Uterus (tissue), 2 donors: Measurements from ENCODE around the gene TIGD3.

Experiments
- CTCF ChIP-seq, 4 experiments: fragments of 200-600 bp in 2 of 4; fragments of 450-650 bp in 2 of 4; sonication (generic) in 2 of 4; IDR thresholded peaks; one replicate each; pipeline ENCODE4 v1.5.1; 2016 to 2019; ENCODE audit warnings: antibody characterized with exemption in 4 of 4, mild to moderate bottlenecking in 2 of 4, moderate library complexity in 1 of 4
- POLR2A ChIP-seq, 2 donors: fragments of 450-650 bp; IDR thresholded peaks; one replicate each; pipeline ENCODE4 v1.6.1; 2016; ENCODE audit warnings: antibody characterized with exemption in 2 of 2, mild to moderate bottlenecking in 1 of 2, moderate library complexity in 1 of 2

GRCh38 chr11:65338676-65339075 is 15.9 kb upstream of the TIGD3 start:
- TF ChIP-seq CTCF (IDR thresholded peaks at IDR 0.05) (no peak), POLR2A (IDR thresholded peaks at IDR 0.05) (no peak)
